ENCODE results near the gene ZNF512.
A peak's percentile ranks its signal among the peaks of the same experiment; 100 is the strongest.
"Not testable (repeated sequence)": the region's sequence is repeated elsewhere in the genome, so short reads cannot be mapped to it uniquely, and the experiment has no call there.

Gene ZNF512

DNA sequence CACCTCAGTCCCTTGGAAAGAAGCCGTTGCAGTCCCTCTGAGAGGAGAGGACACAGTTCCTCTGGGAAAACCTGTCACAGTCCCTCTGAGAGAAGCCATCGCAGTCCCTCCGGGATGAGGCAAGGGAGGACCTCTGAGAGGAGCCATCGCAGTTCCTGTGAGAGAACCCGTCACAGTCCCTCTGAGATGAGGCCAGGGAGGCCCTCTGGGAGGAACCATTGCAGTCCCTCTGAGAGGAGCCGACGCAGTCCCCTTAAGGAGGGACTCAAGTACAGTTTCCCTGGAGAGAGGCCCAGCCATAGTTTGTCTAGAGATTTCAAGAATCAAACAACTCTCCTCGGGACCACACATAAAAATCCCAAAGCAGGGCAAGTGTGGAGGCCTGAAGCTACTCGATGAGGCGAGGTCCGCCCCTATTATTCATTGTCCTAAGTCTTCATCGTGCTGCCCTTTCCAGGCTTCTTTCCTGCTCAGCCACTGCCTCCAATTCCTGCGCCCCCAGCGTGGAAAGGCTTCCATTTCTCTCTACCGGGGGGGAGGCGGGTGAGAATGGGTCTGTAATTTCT is 630 bp upstream of the ZNF512 start:
- DNase-seq (ENCODE audit: low read depth): no peak

DNA sequence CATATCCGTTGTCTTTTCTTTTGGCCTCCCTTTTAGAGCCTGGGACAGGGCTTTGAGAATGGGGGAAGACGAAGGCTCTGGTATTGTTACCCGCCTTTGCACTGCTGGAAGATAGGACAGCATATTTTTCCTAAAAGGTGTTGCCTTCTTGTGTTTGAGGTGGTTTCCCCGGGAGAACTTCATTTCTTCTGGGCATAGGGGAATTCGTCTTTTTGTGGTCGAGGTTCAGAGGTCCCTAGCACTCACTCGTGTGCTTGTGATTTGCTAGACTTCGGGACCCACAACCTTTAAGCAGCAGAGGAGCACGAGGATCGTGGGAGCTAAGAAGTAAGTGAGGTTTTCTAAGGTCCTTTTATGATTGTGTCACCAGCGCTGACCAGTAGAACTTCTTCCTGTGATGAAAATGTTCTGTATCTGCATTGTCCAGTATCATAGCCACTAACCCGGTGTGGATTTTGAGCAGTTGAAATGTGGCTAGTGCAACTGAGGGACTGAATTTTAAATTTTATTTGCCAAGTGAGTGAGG is 611 bp downstream of the ZNF512 start:
- DNase-seq (ENCODE audit: low read depth): no peak

DNA sequence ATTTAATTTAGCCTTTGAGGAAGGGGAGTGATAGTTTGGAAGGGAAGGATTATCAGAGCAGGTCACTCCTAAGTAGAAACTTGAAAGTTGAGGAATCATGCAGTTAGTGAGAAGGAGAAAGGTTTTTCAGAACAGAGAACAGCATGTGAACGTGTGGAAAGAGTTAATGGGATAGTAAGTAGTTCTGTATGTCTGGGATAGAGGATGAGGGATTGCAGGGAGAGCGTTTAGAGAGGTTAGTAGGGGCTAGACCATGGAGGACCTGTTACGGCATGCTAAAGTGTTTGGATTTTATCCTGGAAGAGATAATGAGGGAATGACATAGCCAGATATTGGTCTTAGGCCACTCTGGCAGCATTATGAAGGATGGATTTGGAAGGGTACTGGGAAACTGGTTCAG is 1.8 kb downstream of the ZNF512 start:
- no peak for DNase-seq (ENCODE audit: low read depth)

DNA sequence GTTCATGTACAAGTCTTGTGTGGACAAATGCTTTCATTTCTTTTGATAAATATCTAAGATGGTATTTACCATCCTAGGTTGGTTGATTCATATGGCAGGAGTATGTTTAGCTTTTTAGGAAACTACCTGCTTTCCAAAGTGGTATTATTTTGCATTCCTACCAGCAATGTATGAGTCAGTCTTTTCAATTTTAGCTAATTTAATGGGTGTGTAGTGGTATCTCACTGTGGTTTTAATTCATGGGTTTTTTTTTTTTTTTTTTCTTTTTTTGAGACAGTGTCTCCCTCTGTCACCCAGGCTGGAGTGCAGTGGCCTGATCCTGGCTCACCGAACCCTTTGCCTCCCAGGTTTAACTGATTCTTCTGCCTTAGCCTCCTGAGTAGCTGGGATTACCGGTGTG is 4.2 kb downstream of the ZNF512 start:
- no peak for DNase-seq (ENCODE audit: low read depth)

DNA sequence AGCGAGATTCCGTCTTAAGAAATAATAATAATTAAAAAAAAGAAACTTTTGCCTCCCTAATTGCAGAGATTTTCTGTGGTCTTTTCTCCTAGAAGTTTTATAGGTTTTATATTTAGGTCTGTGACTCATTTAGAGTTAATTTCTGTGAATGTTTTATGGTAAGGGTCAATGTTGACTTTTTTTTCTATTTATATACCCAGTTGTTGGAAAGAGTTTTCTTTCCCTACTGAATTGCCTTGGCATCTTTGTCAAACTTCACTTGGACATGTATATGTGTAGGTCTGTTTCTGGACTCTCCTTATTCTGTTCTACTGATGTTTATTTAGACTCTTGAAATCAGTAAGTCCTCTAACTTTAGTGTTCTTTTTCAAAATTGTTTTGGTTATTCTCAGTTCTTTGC is 5.5 kb downstream of the ZNF512 start:
- no peak for DNase-seq (ENCODE audit: low read depth)

DNA sequence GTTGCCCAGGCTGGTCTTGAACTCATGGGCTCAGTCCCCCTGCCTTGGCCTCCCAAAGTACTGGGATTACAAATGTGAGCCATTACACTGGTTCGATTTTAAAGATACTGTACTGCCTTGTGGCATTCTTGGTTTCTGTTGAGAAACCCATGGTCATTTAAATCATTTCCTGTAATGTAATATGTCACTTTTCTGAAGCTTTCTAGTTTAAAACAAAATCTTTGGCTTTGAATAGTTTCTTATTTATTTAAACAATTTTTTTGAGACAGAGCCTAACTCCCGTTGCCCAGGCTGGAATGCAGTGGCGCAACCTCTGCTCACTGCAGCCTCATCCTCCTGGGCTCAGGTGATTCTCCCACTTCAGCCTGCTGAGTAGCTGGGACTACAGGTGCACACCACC is 8.9 kb downstream of the ZNF512 start:
- DNase-seq (ENCODE audit: low read depth): no peak

DNA sequence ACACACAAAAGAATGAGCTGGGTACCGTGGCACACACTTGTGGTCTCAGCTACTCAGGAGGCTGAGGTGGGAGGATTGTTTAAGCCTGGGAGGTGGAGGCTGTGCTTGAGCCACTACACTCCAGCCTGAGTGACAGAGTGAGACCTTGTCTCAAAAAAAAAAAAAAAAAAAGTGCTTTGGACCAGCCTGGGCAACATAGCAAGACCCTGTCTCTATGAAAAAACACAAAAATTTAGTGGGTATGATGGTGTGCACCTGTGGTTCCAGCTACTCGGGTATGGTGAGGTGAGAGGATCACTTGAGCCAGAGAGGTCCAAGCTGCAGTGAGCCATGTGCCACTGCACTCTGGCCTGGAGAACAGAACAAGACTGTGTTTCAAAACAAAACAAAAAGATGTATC is 10.4 kb downstream of the ZNF512 start:
- DNase-seq (ENCODE audit: low read depth): no peak

DNA sequence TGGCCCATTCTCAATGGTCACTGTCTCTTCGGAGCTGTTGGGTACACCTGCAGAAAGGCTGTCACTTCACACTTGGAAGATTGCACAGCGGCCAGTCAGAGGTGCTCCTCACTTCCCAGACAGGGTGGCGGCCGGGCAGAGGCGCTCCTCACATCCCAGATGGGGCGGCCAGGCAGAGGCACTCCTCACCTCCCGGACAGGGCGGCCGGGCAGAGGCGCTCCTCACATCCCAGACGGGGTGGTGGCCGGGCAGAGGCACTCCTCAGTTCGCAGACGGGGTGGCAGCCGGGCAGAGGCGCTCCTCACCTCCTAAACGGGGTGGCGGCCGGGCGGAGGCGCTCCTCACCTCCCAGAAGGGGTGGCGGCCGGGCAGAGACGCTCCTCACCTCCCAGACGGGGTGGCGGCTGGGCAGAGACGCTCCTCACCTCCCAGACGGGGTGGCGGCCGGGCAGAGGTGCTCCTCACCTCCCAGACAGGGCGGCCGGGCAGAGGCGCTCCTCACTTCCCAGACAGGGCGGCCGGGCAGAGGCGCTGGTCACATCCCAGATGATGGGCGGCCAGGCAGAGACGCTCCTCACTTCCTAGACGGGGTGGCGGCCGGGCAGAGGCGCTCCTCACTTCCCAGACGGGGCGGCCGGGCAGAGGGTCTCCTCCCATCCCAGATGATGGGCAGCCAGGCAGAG is 11.3 kb downstream of the ZNF512 start:
- not testable (repeated sequence) for DNase-seq (ENCODE audit: low read depth)

DNA sequence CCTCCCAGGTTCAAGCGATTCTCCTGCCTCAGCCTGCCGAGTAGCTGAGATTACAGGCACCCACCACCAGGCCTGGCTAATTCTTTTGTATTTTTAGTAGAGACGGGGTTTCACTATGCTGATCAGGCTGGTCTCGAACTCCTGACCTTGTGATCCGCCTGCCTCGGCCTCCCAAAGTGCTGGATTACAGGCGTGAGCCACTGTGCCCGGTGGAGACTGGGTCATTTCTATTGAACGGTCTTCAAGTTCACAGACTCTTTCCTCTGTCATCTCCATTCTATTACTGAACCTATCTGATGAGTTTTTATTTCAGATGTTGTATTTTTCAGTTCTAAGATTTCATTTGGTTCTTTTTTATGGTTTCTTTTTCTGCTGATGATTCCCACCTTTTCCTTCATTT is 12.6 kb downstream of the ZNF512 start:
- not testable (repeated sequence) for DNase-seq (ENCODE audit: low read depth)

DNA sequence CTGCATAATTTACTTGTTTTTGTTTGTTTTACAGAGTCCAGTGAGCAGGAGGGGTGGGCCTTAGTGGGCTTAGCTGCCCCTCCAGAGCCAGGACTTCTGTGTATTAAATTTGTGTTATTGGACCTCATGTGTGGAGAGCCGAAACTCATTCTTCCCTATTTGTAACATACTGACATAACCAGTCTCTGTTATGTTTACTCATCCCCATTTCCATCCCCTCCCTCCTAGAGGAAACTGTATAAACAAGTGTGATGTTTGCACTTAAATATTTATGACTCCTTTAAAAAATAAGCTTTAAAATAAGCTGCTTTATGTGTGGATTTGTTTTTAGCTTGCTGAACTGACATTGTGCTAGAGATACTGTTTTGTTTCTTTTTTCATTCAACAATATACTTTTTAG is 13.8 kb downstream of the ZNF512 start:
- DNase-seq (ENCODE audit: low read depth): no peak

DNA sequence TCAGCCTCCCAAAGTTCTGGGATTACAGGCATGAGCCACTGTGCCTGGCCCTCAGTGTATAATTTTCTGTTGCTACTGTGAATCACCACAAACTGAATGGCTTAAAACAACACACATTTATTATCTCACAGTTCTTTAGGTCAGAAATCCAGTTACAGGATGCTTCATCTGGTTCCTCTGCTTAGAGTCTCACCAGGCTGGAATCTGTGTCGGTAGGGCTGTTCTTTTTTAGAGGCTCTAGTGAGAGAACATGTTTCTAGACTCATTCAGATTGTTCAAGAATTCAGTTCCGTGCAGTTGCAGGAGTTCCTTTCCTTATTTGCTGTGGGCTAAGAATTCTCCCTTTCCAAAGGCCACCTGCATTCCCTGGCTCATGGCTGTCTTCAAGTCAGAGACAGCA is 23.8 kb downstream of the ZNF512 start:
- DNase-seq (ENCODE audit: low read depth): no peak

DNA sequence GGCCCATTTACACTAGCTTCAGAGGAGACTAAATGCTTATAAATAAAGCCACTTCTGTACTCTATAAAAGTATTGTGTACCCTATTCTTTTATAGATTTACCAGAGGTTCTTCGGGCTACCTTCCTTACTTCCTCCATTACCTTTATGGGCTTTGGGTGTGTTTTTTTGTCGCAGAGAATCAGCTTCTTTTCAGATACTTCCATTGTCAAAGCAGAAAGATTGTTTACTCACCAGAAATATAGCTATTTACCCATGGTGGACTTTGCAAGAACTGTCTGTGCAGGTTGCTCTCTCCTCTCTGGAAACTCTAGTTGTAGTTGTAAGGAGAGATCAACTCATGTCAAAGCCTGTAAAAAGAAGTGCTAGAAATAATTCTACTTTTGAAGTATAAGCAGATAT is 31.1 kb downstream of the ZNF512 start:
- no peak for DNase-seq (ENCODE audit: low read depth)

DNA sequence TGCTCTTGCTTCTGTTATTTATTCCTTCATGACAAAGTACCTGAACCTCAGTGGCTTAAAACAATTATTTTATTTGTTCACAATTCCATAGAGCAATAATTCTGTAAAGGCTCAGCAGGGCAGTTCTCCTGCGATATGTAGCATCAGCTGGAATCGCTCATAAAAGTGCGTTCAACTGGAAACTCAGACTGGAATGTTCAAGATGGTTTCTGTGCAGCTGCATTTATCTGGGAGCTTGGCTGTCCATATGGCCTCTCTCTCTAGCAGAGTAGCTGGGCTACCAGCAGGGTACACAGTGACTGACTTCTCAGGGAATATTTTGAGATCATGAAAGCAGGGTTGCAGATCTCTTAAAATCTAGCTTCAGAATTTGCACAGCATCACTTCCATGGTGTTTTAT is 32.5 kb downstream of the ZNF512 start:
- no peak for DNase-seq (ENCODE audit: low read depth)

DNA sequence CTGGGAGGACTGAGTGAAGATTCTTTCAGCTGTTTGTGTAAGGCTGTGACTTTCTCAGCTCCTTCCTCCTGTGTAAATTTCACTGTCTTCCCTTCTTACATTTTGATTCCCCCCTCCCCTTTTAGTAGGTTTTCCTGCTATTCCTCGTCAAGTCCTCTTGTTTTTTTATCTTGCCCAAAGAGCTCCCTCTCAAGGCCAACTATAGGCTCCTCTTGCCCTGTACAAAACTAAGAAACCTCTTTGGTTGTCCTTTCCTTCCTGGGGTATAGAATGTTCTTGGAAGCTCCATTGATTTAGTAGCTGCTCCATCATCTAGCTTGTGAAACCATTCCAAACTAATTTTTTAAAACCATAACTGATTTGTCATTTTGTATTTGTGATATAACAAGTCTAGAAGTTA is 38.7 kb downstream of the ZNF512 start:
- no peak for DNase-seq (ENCODE audit: low read depth)

DNA sequence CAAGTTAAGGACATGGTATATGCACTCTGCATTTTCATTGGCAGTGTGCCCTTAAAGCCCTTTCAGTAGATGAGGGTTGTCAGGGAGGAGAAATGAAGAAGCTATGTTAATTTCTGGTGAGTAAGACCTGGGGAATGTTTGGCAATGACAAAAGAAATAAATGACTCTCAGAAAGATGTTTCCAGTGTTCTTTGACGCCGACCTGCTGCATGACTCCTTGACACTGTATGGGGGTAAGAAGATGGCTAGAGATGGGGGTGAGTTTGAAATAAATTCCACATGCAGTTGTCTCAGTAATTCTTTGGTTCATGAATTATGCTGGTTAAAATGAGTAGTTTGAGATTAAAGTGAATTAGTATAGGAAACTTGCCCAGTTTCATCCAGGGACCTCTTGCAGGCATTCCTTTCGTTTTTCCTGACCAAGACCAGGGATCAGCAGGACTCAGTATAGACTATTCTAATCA is 40.1 kb downstream of the ZNF512 start:
- peak; percentile 70 for DNase-seq (ENCODE audit: low read depth)

DNA sequence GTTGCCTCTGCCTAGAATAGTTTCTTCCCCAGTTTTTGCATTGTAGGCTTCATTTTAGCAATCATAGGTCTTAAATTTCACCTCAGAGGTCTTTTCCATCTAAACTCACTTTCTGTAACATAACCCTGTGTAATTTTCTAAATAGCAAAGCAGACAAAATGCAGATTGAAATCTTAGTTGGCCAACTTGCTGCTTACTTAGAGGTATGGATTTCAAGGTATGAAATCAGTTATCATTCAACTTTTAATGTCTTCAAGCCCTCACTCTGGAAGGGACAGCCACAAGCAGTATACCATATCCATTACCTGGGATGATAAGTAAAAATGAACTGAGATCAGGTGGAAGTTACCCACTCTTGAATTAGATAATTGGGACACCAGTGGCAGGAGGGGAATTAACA is 42.1 kb downstream of the ZNF512 start:
- DNase-seq (ENCODE audit: low read depth): no peak

DNA sequence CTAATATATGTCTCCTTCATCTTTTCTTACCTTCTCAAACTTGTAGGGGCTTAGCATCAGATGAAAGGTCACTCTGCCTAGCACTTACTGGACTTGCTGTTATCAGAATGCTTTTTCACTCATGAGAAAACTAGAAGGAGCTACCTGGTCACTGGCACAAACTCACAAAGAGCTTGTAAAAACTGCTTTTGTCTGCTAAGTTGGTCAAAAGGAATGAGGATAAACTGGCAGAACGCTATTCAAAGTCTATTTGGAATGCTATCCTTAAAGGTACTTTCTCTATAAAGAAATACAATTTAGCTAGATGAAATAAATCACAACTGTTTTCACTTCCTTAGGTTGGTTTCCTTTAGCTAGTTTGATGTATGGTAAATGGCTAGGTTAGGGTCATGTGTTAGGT is 43.5 kb downstream of the ZNF512 start:
- not testable (repeated sequence) for DNase-seq (ENCODE audit: low read depth)

DNA sequence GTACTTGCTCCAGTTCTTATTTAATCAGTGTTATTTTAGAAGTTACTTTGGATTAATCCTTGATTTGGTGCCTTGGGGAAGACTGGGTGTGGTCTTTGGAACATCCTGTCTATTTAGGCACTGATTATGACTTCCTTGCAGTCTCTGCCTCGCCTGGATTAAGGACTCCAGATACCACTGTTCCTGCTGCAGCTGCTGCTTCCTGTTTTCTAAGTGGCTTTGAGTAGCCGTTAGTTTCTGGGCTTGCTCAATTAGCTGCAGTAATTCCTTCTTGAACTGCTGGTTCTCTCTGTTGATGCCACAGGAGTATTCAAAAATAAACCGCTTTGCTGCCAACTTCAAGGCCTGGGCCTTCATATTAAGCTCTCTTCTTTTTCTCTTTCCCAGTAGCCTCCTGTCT is 44.1 kb downstream of the ZNF512 start:
- not testable (repeated sequence) for DNase-seq (ENCODE audit: low read depth)

DNA sequence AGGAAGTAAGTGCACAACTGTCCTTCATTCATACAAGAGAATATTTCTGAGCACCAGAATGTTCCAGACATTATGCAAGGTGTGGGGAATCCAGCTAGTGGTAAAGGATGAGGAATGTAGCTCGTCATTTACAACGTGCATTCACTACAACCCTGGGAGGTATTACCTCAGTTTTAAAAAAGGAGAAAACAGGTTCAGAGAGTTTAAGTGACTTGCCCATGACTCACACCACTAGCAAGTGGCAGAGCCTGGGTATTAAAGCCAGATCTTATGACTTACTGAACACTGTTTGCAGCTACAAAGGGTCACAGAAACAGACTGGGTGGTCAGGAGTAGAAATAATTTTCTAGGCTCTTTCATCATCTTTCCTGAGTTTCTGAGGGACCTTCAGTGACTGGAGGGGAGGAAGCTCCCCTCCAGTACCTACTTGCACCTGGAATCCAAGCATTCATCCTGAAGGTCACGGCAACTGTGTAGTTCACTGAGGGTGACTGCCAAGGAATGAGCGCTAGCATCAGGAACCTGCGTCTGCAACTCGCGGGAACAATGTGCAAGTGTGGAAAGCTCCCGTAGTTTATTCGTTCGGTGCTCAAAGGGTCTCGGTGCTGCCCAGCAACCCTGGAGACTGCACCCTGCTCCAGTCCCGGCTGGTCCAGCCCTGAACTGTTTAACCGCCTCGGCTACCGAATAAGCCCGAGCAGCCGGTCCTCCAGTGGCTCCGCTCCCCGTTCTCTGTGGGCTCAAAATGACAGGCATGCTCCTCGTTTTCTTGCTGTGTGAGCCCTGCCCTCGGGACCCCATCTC is 45.3 kb downstream of the ZNF512 start:
- peak; percentile 57 for DNase-seq (ENCODE audit: low read depth)

DNA sequence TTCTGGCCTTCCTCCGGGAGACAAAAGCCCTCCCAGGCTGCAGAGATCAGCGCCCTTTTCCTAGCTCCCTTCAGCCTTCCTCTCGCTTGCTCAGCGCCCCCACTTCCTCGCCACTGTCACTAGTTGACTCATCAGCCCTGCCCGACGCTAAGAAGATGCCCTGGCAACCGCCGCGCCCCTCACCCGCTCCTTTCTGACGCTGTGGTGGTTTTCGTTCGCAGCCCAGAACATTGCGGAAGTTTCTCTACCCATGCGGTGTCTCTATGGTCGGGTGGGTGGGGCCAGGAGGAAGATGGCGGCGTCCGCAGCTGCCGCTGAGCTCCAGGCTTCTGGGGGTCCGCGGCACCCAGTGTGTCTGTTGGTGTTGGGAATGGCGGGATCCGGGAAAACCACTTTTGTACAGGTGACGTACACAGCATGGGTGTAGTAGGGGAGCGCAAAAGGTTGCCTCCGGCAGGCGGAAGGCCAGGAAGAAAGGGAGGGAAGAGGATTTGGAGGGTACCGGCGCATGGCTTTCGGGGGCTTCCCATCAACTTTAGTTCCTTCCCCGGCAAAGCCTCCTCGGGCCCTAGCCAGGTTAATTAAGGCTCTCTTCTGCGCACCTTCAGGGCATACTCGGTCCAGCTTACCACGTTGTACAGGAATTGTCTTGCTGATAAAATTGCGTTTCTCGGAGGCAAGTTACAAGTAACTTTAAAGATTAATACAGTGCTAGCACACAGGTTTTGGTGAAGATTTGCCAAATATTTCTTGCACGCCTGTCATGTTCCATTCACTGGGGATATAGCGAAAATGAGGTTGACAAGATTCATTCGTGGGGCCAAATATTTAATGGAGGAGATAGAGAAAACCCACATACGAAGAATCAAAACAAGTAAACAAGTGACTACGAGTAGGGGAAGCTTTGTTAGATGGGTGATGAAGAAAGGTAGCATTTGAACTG is 46.2 kb downstream of the ZNF512 start, which contains the start of the genes CCDC121 and GPN1:
CCDC121 (minus strand) TSS at position 246 of the 943 bp plus-strand sequence. CDS start 1,213 bp downstream, outside the sequence.
GPN1 (plus strand) TSS at position 284 of the 943 bp plus-strand sequence; CDS start at position 293, 9 bp downstream.
- peak; percentile 79 for DNase-seq (ENCODE audit: low read depth)

DNA sequence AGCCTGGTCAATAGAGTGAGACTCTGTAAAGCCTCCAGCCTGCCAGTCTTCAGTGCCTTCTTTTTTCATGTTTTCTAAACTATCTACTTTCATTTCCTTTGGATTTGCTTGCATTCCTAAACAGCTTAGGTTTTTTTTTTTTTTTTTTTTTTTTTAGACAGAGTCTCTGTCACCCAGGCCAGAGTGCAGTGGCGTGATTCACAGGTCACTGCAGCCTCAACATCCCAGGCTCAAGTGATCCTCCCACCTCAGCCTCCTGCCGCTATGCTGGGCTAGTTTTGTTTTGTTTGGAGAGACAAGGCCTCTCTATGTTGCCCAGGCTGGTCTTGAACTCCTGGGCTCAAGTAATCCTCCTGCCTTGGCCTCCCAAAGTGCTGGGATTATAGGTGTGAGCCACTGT is 47.4 kb downstream of the ZNF512 start:
- DNase-seq (ENCODE audit: low read depth): not testable (repeated sequence)

DNA sequence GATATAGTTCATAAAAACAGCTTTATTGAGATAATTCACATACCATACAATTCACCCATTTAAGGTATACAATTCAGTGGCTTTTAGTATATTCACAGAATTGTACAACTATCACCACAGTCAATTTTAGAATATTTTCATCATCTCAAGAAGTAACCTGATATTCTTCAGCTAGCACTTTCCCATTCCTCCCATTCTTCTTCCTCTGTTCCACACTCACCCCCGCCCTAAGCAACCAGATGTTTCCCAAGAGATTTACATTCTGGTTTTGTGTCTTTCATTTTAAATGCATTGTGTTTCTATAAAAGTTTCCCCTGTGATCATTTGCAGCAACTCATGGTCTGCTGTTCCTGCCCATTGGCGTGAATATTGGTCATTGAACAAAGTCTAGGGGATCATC is 51.4 kb downstream of the ZNF512 start:
- DNase-seq (ENCODE audit: low read depth): no peak
